RWPE1 (cell line): Measurements from ENCODE around the gene SH3RF3.

Source experiments
- CTCF ChIA-PET: fragments of 350-600 bp; sonication (Branson Sonifier 250); formaldehyde crosslinking; extraction: SDS; loops from one replicate; lab custom pipeline; 2021; lab: Yijun Ruan, JAX
- POLR2A ChIA-PET: fragments of 400-600 bp; formaldehyde crosslinking; extraction: SDS; loops from one replicate; lab custom pipeline; 2020; ENCODE audit warnings: antibody characterized with exemption; ENCODE audit not compliant: low non-redundant PET; lab: Yijun Ruan, JAX
- DNase-seq: peaks from one replicate; pipeline ENCODE4 v3.0.0; 2012; ENCODE audit warnings: low spot score
- H3K27ac ChIP-seq: fragments of 450-650 bp; 2 replicates; pipeline ENCODE4 v1.5.1; 2017
- TF ChIP-seq, protein P1 (sequence below): fragments of 450-650 bp; conservative IDR thresholded peaks from 2 replicates; pipeline ENCODE4 v1.5.1; 2017; ENCODE audit warnings: low read depth, mild to moderate bottlenecking

SH3RF3 gene

GRCh38 chr2:109395494-109396201 is 266.6 kb downstream of the SH3RF3 start:
- DNase-seq, result no peak
- ChIA-PET CTCF (no interaction called here), POLR2A (no interaction called here)
- no peak overlapping the region for H3K27ac ChIP-seq
- TF ChIP-seq, protein P1, sequence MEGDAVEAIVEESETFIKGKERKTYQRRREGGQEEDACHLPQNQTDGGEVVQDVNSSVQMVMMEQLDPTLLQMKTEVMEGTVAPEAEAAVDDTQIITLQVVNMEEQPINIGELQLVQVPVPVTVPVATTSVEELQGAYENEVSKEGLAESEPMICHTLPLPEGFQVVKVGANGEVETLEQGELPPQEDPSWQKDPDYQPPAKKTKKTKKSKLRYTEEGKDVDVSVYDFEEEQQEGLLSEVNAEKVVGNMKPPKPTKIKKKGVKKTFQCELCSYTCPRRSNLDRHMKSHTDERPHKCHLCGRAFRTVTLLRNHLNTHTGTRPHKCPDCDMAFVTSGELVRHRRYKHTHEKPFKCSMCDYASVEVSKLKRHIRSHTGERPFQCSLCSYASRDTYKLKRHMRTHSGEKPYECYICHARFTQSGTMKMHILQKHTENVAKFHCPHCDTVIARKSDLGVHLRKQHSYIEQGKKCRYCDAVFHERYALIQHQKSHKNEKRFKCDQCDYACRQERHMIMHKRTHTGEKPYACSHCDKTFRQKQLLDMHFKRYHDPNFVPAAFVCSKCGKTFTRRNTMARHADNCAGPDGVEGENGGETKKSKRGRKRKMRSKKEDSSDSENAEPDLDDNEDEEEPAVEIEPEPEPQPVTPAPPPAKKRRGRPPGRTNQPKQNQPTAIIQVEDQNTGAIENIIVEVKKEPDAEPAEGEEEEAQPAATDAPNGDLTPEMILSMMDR, result no peak

DNA sequence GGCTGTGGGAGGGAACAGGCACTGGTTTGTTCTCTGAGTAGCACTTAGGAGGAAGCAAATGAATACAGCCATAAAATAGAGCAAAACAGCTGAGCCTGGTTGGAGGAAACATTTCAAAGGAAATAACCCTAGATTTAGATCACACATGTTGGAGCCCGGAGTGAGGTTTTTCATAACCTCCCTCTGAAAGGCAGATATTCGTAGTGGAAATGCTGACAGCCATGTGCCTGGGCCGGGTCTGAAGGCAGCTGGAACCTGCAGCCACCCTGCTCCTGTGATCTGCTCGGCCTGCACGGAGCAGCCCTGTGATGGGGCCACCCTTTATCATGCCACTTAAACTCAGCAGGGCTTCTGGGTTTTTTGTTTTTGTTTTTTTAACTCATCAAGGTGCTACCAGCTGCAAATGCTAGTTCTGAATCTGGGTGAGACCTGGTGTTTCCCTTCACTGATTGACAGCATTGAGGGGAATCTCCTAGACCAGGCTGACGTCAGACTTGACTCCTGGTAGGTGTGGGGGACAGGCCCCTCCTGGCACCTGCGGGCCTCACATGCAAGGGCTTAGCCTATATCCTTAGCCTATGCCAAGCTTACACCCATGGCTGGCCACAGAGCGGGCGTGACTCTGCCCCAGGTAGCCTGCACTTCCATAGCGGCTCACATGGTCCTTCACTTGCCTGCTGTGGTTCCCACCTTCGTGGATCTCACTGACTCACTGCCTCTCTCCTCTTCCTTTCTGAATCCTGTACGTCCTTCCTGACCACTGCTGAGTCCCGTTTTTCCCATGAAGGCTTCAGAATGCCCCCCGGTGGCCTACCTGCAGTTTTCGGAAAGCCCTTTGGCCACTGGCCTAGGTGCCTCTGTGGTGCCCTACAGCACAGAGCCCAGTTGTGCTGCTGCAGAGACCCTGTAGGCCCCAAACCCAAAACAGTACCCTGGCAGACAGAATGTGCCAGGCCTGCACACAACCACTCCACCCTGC is 267.5 kb downstream of the SH3RF3 start:
- DNase-seq, result peak; percentile 34
- POLR2A ChIA-PET, result no interaction called here
- TF ChIP-seq, protein P1, result peak; percentile 15; the same call in 1 of the 2 replicates
- CTCF ChIA-PET, result no interaction called here
- H3K27ac ChIP-seq, result peak overlapping the region; percentile 10; the same call in 1 of the 2 replicates

- ChIA-PET POLR2A (no interaction called here), CTCF (no interaction called here)
- TF ChIP-seq, protein P1, result no peak
- no peak for DNase-seq
- H3K27ac ChIP-seq, result no peak overlapping the region
Observed at GRCh38 chr2:109397893-109398292, 268.9 kb downstream of the SH3RF3 start.

DNA sequence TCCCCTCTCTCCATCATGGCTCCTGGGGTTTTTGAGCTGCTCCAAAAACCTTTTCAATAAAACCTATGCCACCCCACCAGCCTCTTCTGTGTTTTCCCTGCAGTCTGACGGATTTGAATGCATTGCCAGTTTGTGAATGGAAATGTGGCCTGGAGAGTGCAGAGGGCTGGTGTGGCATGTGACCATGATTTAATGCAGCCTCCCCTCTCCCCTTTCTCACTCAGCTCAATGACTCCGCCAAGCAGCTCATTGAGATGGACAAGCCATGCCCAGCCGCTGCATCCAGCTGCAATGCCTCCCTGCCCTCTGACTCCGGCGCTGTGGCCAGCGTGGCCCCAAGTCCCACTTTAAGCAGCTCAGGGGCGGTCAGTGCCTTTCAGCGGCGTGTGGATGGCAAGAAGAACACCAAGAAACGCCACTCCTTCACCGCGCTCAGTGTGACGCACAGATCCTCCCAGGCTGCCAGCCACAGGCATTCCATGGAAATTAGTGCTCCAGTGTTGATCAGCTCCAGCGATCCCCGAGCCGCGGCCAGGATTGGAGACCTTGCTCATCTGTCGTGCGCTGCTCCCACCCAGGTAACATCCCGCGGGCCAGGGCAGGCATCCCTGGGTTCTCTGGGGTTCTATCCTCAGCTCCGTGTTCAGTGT is 269.5 kb downstream of the SH3RF3 start:
- TF ChIP-seq, protein P1, result no peak
- POLR2A ChIA-PET, result no interaction called here
- CTCF ChIA-PET, result no interaction called here
- DNase-seq, result no peak
- H3K27ac ChIP-seq, result no peak overlapping the region

DNA sequence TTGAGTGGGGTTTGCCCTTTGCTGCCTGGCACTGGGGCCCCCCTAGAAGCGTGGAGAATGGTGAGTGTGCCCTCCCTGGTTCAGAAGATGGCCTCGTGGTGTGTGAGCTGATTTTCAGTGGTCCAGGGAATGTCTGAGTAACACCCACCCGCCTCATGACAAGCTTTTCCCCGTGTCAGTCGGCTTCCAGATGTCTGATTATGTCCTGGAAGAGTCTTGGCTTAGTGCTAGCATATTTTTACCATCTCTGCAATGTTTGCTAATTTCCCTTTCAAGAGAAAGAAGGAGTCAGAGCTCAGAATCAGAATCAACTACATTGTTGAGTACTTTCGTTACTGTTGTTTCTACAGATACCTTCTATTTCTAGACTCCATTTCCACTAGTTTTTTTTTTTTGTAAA is 270.1 kb downstream of the SH3RF3 start:
- DNase-seq, result no peak
- no peak overlapping the region for H3K27ac ChIP-seq
- POLR2A ChIA-PET, result no interaction called here
- TF ChIP-seq, protein P1, result no peak
- CTCF ChIA-PET, result no interaction called here

DNA sequence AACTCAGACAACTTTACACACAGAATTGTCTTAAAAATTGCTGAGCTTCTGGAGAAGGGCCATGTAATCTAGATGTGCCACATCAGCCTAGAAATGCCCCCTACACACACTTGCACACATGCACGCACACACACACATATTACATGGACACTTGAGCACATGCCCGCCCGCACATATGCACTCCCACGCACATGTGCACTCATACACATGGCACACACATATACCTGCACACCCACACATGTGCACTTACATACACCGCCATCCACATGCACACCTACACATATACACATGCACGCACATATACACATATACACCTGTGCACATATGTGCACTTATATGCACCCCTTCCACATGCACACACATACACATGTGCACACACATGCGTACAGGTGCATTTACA is 271.1 kb downstream of the SH3RF3 start:
- CTCF ChIA-PET, result no interaction called here
- no peak for DNase-seq
- no peak overlapping the region for H3K27ac ChIP-seq
- TF ChIP-seq, protein P1, result no peak
- POLR2A ChIA-PET, result no interaction called here
